K562 (cell line): ENCODE measurements around the gene ETV4. TPM values are rescaled to one million over a fixed set of nuclear protein-coding genes. Genes with fewer than 3 reads are reported as not detected.
A peak's percentile ranks its signal among the peaks of the same experiment; 100 is the strongest.

Experiments
- BMI1 ChIP-seq: fragments of 150-350 bp; IDR thresholded peaks from 2 replicates; pipeline ENCODE4 v1.6.1; 2014; ENCODE audit warnings: low read length
- FOS ChIP-seq: IDR thresholded peaks from 3 replicates; pipeline ENCODE4 v1.6.1; 2011; ENCODE audit not compliant: insufficient read length; ENCODE audit errors: extremely low read depth
- HOMEZ ChIP-seq: fragments of 250-450 bp; sonication (Bioruptor Pico); IDR thresholded peaks from 2 replicates; pipeline ENCODE4 v1.4.0; 2020; ENCODE audit warnings: mild to moderate bottlenecking, moderate library complexity
- MED1 ChIP-seq: sonication (generic); formaldehyde crosslinking; IDR thresholded peaks from 2 replicates; pipeline ENCODE4 v1.8.1; 2023; ENCODE audit warnings: missing genetic modification reagents, borderline replicate concordance
- NCOR1 ChIP-seq: fragments of 450-650 bp; IDR thresholded peaks from 2 replicates; pipeline ENCODE4 v1.6.1; 2016; ENCODE audit warnings: mild to moderate bottlenecking, moderate library complexity
- NFRKB ChIP-seq: fragments of 450-650 bp; IDR thresholded peaks from 2 replicates; pipeline ENCODE4 v1.6.1; 2016; ENCODE audit warnings: low read depth
- OTX1 ChIP-seq: fragments of 450-650 bp; formaldehyde crosslinking; IDR thresholded peaks from 2 replicates; pipeline ENCODE4 v1.4.0; 2022; ENCODE audit warnings: mild to moderate bottlenecking
- RERE ChIP-seq: sonication (generic); formaldehyde crosslinking; IDR thresholded peaks from 2 replicates; pipeline ENCODE4 v1.8.0; 2023; ENCODE audit warnings: missing genetic modification reagents, mild to moderate bottlenecking, borderline replicate concordance
- RUNX1 ChIP-seq: sonication (generic); IDR thresholded peaks from 2 replicates; pipeline ENCODE4 v1.6.1; 2016; ENCODE audit warnings: antibody characterized with exemption, low read depth
- SOX6 ChIP-seq: fragments of 450-650 bp; IDR thresholded peaks from 2 replicates; pipeline ENCODE4 v1.6.1; 2014; ENCODE audit warnings: mild to moderate bottlenecking
- ZBTB11 ChIP-seq, 3 experiments: fragments of 200-800 bp in 1 of 3; fragments of 250-450 bp in 1 of 3; fragments of 450-650 bp in 1 of 3; sonication (Bioruptor Pico) in 1 of 3; sonication (Bioruptor generic) in 1 of 3; formaldehyde crosslinking in 1 of 3; IDR thresholded peaks; 2 replicates each; pipeline versions ENCODE4 v1.6.1 to v1.8.0; 2016 to 2022; ENCODE audit warnings: mild to moderate bottlenecking in 2 of 3, missing genetic modification characterization in 2 of 3, missing compliant biosample characterization in 1 of 3, moderate library complexity in 1 of 3
- ZBTB9 ChIP-seq: fragments of 450-650 bp; formaldehyde crosslinking; IDR thresholded peaks from 2 replicates; pipeline ENCODE4 v1.4.0; 2020; ENCODE audit warnings: mild to moderate bottlenecking, moderate library complexity
- ZFPM2 ChIP-seq: fragments of 250-450 bp; sonication (Bioruptor Pico); IDR thresholded peaks from 2 replicates; pipeline ENCODE4 v1.5.1; 2022; ENCODE audit warnings: mild to moderate bottlenecking
- polyA plus RNA-seq, 8 experiments: library from polyadenylated mRNA; depleted of rRNA in 4 of 8; stranded (reverse) in 5 of 8; unstranded in 3 of 8; fragments of >200 nt; fragmentation: Nextera tagmentation in 2 of 8; fragmentation: Illumina TruSeq in 1 of 8; extraction: Ambion mirVana in 2 of 8; extraction: Trizol in 1 of 8; gene quantifications; 2 replicates each; pipeline versions ENCODE4 v1.2.1 to v1.2.3, GENCODE V29; 2011 to 2014; ENCODE audit warnings: inconsistent platforms in 1 of 8, missing spikeins in 1 of 8
- total RNA-seq, 7 experiments: library from RNA; depleted of rRNA in 6 of 7; stranded (reverse); fragments of >200 nt in 6 of 7; fragmentation: Illumina TruSeq in 2 of 7; extraction: Trizol in 2 of 7; gene quantifications; 2 replicates each; pipeline versions ENCODE4 v1.2.1 to v1.2.3, GENCODE V29; 2011 to 2021; ENCODE audit warnings: low replicate concordance in 1 of 7

ETV4 gene
- total and polyA plus RNA-seq, 9 of the 15 experiments (the other 6 are each of a cell fraction or from before 2014, with no cell fraction given) = 5.5 to 66.3 (median 28.2) TPM

GRCh38 chr17:43483674-43484551, 62.2 kb downstream of the ETV4 start, which contains the start of gene DHX8 (continued):
- peak; percentile 82 to 98 (median 85); a peak in 5 of 6 replicates for TF ChIP-seq ZBTB11 (CRISPR knock-in tag; IDR thresholded peaks at IDR 0.05)
- TF ChIP-seq MED1 (CRISPR knock-in tag) = no peak
- 0 out of 2 replicates have a peak, but pooled peaks have one; percentile 25 for TF ChIP-seq BMI1
- 0 out of 2 replicates have a peak, but pooled peaks have one; percentile 30 for TF ChIP-seq RUNX1
- no peak for TF ChIP-seq RERE (CRISPR knock-in tag)
- peak; percentile 55 for TF ChIP-seq NCOR1
- no peak for TF ChIP-seq OTX1
- TF ChIP-seq ZBTB9 (CRISPR knock-in tag) = 0 out of 2 replicates have a peak, but pooled peaks have one; percentile 33
- peak; percentile 87 for TF ChIP-seq SOX6
- TF ChIP-seq NFRKB = peak; percentile 86
- no peak for TF ChIP-seq FOS
- no peak for TF ChIP-seq ZFPM2 (CRISPR knock-in tag)
- no peak for TF ChIP-seq HOMEZ (CRISPR knock-in tag)
